T-helper 22 cell (primary cell): ENCODE measurements around the gene INTS11.
"Not testable (repeated sequence)": the region's sequence is repeated elsewhere in the genome, so short reads cannot be mapped to it uniquely, and the experiment has no call there.

Source experiments
- DNase-seq: peaks from one replicate; pipeline ENCODE4 v3.0.0-alpha.2; 2020; ENCODE audit warnings: low read depth

INTS11 gene

DNA sequence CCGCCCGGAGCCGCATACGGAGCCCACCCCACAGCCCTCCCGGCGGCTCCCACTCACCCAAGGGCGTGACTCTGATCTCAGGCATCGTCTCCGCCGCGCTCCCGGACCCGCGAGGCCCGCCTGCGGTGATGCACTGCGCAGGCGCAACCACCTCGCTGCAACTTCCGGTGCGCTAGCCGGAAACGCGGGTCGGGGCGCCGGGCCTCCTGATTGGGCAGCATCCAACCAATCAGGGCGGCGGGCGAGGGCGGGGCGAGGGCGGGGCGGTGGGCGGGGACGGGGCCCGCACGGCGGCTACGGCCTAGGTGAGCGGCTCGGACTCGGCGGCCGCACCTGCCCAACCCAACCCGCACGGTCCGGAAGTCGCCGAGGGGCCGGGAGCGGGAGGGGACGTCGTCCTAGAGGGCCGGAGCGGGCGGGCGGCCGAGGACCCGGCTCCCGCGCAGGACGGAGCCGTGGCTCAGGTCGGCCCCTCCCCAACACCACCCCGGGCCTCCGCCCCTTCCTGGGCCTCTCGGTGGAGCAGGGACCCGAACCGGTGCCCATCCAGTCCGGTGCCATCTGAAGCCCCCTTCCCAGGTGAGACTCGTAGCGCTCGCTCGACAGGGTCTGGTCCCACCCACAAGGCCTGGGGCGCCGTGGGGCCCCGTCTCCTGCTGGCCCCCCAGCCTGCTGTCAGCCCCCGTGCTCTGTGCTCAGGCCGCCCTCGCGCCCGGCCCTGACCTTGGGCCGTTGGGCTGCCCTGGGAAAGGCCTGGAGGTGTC is at the start of gene INTS11, which contains the start of gene CPTP:
TSS of gene INTS11 (minus strand) at position 137 of the 764 bp plus-strand sequence. CDS start at position 85, 52 bp downstream.
TSS of gene CPTP (plus strand) at position 279 of the 764 bp plus-strand sequence. CDS start 2,109 bp downstream, outside the sequence.
- DNase-seq = peak; percentile 92

DNA sequence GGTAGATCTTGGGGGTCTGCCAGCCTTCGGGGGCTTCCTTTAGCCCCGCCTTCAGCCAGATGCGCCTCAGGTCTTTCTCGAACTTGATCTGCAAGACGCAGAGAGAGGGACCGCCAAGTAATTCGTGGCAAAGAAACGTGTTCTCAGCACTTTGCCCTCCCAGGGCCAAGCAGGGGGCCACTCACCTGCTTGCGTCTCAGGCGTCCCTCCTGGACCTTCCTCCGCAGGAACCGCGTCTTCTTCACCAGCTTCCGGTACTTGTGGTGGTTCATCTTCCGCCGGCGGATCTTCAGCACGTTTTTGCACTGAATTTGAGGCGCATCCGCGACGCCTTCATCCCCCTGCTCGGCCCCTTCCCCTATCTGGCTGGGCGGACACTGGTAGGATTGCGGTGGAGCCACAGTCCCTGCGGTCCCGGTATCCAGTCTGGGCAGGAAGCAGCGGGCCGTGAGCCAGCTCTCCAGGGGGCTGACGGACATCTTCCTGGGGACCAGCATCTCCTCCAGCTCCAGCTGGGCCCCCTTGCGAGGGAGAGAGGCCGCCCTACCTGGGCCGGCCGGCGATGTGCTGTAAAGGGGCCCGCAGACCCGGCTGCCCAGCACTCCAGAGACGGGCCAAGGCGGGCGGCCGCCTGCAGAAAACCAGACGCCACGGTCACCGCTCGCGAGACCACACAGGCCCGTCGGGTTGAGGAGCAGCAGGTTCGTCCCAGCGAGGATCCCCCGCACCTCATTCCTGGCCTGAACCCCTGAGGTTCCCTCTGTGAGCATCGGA is 49.5 kb upstream of the INTS11 start:
- DNase-seq = no peak

DNA sequence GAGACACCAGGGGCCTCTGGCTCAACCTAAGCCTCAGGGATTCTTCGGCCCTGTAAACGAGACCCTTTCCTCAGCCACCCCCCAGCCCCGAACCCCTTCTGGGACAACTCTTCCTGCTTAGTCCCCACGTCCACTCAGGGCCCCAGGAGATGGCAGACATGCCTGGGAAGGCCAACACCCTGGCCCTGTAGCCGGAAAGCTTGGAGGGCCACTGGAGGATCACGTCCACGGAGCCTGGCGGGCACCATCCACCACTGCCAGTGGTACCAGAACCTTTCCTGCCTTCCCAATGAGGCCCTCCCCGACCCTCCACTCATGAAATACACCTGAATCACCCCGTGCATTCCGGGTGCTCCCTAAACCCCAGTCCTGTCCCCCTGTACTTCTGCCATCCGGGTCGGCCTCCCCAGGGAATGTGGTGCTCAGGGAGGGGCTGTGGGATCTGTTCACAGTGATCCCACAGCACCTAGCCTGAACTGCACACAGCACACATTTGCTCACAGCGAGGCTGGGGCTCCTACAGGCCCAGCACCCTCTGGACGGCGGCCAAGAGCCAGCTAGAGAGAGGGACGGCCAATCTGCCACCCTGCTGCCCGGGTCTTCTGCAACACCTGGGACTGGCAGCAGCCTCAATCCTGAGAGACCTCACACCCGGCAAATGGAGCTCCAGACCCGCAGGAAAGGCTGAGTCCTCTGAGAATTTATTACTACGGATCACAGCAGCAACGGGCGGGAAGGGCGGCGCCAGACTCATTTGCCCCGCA is 48.8 kb upstream of the INTS11 start:
- DNase-seq = no peak

DNA sequence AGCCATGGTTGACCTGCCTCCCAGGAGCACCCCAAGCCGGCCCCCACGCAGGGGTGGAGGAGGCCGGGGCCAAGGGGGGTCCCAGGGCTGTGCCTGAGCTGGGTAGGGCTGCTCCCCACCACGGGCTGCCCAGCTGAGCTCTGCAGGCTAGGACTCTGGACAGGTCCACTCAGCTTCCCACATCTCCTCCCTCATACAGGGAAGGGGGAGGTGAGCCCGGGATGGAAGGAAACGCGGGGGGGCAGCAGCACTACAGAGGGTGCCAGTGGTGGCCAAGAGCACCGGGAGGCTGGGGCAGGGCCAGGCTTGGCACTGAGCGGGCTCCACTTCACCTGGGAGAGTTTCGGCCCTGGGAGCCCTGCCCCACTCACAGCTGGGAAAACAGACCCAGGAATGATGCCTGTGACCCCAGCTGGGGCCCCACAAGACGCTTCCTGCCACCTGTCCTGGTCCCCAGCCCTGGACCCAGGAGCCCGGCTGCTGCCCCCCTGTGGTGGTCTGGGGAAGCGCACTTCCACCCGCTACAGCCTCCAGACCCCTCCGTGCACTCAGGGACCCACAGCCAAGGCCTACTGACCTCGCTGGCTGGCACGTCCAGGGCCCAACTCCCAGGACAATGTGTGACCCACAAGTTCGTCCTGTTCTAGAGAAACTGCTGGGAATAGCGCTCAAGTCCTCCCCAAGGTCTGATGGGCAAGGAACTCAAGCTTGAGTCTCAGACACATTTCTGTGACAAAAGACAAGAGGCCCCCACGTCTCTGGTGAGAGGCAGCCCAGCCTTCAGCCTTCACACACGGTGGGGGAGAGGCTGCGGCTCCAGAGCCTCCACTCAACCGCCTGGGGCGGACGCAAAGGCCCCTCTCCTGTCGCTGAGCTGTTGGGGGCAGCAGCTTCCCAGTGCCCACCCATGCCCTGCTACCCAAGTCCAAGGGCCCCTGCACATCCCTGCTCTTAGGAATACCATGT is 47.6 kb upstream of the INTS11 start:
- DNase-seq = peak; percentile 51

DNA sequence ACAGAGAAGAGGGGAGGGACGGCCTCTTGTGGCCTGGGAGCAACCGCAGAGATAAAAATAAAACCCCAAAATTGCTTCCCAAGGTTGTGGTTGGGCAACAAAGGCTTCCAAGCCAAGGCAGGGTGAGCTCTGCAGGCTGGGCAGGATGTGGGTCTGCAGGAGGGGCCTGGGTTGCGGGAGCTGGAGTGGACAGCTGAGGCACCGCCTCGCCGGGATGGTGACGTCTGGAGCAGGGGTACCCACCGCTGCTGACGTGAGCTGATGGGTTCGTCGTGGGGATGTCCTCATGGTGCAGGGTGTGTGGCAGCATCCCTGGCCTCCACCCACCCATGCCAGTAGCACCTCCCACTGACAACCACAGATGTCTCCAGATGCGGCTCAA is 46.9 kb upstream of the INTS11 start:
- peak; percentile 87 for DNase-seq

DNA sequence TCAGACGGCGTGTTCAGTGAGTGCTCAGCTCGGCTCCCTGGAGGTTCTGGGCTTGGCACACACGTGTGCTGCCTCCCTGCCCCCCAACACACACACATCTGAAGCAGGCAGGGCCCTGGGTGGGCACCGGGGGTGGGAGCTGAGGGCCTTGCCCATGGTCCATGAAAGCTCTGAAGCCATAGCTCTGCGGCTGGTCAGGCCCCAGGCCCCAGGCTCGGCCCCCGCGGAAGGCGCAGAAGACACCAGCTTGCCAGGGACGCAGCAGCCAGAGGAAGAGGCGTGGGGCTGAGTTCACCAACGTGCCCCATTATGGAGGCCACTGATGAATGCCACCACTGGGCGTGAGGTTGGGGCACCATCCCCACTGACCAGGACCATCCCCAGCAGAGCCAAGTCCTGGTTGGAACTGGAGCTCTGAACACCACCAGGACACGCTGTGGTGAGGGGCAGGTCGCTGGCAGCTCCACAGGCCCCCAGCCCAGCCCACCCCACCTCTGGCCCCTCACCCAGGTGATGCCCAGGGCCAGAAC is 46.4 kb upstream of the INTS11 start:
- no peak for DNase-seq

DNA sequence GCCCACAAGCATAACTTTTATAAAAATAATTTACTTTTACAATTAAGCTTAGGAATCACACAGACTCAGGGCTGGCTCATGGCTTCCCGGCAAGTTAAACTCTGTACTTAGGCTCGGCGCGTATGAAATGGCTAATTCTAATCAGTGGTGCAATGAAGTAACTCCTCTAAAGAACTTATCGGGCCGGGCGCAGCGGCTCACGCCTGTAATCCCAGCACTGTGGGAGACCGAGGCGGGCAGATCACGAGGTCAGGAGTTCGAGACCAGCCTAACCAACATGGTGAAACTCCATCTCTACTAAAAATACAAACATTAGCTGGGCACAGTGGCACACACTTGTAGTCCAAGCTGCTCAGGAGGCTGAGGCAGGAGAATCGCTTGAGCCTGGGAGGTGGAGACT is 45.6 kb upstream of the INTS11 start:
- DNase-seq = not testable (repeated sequence)

DNA sequence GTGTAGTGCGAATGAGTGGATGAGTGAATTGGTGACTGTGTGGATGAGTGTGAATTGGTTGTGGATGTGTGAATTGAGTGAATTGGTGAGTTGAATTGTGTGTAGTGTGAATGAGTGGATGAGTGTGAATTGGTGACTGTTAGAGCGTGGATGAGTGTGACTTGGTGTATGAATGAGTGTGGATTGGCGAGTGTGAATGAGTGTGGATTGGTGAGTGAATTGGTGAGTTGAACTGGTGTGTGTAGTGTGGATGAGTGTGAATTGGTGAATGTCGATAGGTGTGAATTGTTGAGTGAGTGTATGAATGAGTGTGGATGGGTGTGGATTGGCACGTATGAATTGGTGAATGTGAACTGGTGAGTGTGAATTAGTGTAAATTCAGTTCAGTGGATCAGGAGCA is 42.9 kb upstream of the INTS11 start:
- DNase-seq = no peak

DNA sequence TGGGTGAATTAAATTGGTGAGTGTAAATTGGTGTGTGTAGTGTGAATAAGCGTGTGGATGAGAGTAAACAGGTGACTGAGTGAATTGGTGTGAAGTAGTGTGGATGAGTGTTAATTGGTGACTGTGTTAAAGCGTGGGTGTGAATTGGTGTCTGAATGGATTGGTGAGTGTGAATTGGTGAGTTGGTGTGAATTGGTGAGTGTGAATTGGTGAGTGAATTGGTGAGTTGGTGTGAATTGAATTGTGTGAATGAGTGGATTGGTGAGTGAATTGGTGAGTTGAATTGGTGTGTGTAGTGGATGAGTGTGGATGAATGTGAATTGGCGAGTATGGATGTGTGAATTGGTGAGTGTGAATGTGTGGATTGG is 42.2 kb upstream of the INTS11 start:
- DNase-seq = no peak

DNA sequence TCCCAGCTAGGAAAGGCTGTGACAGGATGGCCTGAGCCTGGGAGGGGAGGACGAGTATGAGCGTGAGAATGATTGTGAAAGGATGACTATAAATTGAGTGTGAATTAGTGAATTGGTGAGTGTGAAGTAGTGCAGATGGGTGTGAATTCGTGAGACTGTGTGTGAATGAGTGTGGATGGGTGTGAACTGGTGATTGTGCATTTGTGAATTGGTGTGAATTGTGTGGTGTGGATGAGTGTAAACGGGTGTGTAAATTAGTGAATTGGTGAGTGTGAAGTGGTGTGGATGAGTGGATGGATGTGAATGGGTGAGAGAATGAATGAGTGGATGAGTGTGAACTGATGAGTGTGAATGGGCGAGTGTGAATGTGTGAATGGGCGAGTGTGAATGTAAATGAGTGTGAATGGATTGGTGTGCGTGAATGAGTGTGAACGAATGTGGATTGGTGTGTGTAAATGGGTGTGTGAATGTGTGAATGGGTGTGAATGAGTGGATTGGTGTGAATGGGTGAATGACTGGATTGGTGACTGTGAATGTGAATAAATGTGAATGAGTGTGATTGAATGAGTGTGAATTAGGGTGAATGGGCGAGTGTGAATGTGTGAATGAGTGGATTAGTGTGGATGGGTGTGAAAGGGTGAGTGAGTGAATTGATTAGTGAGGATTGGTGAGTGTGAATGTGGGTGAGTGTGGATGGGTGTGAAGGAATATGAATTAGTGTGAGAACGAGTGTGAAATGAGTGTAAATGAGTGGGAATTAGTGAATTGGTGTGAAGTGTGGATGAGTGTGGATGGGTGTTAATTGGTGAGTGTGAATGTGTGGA is 41.6 kb upstream of the INTS11 start:
- no peak for DNase-seq

DNA sequence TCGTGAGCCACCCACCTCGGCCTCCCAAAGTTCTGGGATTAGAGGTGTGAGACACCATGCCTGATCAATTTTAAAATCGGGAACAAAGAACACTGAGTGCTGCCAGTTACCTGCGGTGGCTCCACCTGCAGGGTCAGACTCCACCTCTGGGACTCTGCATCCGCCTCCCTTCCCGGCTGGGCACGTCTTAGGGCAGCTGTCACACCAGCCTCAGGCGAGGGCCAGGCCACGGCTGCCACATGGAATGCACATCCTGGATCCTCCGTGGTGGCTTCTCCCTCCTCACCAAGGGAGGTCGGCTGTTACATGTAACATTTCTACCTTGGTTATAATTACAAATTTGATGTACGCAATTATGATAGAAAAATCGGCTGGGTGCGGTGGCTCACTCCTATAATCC is 39.8 kb upstream of the INTS11 start:
- DNase-seq = no peak

DNA sequence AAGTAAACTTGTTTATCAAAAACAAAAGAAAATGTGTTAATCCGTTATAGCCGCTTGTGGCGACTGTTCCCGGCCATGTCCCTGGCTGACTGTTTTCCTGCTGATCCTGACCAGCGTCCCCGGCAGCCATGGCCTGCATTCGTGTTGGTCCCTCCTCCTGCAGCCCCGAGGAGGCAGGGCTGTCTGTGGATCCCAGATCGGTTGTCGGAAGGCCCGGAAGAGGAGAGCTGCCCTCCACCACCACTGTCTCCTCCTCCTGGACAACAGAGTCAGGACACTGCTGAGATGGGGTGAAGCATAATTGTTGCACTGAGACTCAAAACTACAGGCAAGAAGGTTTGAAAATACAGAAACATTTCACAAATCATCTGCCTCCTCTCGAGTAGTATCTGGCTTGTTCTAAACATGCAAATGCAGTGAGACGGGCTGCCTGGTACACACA is 37.5 kb upstream of the INTS11 start:
- no peak for DNase-seq

DNA sequence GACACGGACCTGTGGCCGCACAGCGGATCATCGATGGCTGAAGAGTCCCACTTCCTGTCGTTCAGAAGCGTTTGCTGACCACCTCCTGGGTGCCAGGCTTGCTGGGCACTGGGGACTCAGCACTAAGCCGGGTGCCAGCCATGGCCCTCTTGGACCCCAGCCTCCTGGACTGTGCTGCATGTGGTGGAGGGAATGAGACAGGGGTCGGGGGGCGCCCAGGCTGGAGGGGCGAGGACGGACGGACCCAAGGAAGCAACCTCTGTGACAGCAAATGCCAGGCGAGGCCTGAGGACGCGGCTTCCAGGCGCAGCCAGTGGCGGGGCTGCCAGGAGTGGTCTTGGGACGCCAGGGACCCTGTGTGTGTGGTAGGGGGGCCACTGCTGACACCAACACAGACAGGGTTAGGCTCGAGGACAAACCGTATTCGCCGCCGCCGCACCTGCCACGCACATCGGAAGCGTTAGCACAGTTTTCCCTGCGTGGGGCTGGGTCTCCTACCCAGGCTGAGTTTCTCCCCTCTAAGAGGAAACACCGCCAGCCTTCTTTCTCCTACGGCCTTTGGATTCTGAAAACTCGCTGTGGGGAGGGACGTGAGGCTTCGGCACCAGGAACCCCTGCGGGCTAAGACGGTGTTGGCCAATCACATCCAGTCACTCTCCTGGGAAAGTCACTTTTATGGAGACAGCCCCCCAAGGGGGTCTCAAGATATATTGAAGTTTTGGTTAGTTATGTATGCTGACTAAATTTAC is 36.9 kb upstream of the INTS11 start:
- no peak for DNase-seq

DNA sequence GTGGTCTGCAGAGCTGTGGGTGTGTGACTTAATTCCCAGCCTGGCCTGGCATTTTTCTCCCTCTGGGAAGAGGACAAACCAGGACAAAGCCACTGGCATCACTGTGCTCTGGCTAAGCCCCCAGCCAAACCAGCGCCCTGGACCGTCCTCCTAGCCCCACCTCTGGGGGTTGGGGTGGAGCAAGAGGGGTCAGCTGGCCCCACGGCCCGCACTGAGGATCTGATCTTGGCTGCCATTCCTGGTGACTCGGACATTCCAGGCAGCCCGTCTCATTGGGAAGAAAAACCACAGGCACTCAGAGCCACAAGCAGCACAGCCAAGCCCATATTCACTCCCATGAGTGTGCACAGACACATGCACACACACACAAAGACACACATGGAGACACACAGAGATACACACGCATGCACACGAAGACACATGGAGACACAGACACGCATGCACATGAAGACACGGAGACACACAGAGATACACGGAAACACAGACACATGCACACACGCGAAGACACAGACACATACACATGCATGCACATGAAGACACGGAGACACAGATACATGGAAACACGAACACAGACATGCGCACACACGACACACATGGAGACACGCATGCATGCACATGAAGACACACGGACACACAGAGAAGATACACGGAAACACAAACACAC is 36.2 kb upstream of the INTS11 start:
- DNase-seq = no peak

DNA sequence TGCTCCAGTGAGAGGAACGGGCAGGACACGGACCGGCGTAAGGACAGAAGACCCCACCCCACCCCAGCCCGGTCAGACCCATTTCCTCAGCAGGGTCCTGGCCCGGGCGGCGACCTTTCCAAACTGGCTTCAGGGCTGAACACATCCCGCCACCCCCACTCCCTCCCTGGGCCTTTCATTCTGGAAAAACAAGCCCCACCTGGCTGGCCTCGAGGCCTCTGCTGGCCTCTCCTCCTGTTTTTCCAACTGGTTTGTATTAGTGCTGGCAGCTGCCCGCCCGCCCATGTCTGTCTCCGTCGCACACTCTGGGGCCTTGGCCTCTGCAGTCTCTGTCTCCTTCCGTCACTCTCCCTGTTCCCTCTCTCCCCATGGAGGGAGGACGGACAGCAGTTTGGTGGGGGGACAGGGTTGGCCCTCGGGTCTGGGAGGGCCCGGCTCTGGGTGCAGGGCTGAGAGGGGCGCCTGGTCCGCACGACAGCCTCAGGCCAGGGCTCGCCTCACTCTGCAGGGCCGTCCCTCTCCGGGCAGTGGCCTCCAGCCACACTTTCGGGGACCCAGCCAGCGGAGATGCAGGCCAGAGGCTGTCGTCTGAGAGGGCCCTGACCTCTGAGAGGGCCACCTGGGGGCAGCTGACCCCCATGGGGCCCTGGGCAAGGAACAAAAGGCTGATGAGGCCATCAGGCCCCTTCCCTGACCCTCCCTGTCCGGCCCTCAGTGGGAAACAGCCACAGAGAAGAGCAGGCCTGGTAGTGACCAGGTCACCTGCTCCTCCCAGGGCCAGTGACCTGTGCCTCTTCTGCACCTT is 35.4 kb upstream of the INTS11 start:
- no peak for DNase-seq

DNA sequence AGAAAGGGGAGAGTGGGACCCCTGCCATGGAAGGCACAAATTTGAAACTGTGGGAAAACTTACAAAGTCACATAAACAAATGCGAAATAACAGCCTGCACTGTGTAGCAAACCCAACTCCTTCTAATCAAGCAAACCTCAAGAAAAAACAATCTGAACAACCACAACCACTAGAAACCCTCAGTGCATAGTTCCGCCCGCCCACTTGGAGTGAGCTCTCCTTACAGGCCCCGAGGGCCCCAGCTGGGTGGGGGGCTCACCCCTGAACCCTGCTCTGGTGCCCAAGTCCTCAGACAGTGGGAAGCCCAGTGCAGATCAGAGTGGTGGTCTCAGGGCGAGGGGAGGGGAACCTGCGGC is 34.8 kb upstream of the INTS11 start:
- DNase-seq = no peak

DNA sequence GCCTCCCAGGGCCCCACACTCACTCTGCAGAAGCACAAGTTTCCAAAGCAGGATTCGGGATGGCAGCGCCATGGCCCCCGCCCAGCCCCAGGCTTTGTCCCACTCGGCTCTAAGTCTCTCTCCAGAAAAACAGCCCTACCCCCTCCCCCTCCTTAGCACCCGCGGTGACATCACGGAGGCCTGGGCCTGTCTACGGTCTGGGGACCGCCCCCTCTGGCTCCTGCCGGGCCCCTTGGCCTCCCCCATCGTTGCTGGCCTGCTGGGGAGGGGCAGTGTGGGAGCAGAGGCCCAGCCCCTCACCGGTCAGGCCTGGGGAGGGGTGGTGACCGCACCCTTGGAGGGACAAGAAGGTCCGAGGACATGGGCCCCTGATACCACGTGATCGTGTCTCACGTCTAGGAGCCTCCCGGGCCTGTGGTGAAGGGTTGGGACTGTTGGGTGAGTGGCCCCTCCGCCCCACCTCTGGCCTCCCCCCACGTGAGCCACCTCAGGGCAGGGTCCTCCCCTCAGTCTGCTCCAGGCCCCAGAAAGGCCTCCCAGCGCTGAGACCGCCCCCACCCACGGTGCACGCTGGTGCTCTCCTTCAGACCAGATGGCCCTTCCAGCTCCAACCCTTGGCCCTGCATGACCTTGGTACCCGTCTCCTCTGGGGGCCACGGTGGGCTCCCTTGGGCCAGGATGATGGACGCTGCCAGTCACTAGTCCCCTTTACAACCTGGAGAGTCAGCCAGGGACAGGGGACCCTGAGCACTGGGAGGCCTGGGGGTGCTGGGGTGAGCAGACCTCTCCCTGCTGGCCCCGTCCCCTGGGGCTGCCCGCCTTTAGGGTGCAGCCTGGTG is 34.2 kb upstream of the INTS11 start, which contains the start of gene MXRA8:
TSS of gene MXRA8 (minus strand) at position 123 of the 839 bp plus-strand sequence. CDS start at position 72, 51 bp downstream.
- no peak for DNase-seq
